K562 (cell line): ENCODE results near the gene USB1. TPM values are rescaled to one million over a fixed set of nuclear protein-coding genes. Genes with fewer than 3 reads are reported as not detected.

Experiments
- HMGN3 ChIP-seq: IDR thresholded peaks from 2 replicates; pipeline ENCODE4 v1.6.1; 2011; ENCODE audit warnings: borderline replicate concordance, low read depth, mild to moderate bottlenecking, mixed read lengths, low read length; ENCODE audit not compliant: insufficient read length; ENCODE audit errors: extremely low read depth
- SIRT6 ChIP-seq: IDR thresholded peaks from one replicate; pipeline ENCODE4 v1.6.1; 2012; ENCODE audit warnings: low read depth, mild to moderate bottlenecking, control low read depth, inconsistent platforms, low read length, moderate library complexity
- ZBTB7A ChIP-seq: IDR thresholded peaks from 2 replicates; pipeline ENCODE4 v1.6.1; 2011; ENCODE audit warnings: low read depth, mild to moderate bottlenecking, low read length, moderate library complexity, borderline replicate concordance; ENCODE audit not compliant: control insufficient read depth
- ZNF12 ChIP-seq: sonication (generic); formaldehyde crosslinking; IDR thresholded peaks from 2 replicates; pipeline ENCODE4 v1.4.0; 2020; ENCODE audit warnings: mild to moderate bottlenecking, missing genetic modification reagents
- ZNF263 ChIP-seq: sonication (generic); formaldehyde crosslinking; IDR thresholded peaks from 2 replicates; pipeline ENCODE4 v1.8.0; 2022; ENCODE audit warnings: mild to moderate bottlenecking, missing genetic modification reagents, borderline replicate concordance
- polyA plus RNA-seq, 8 experiments: library from polyadenylated mRNA; depleted of rRNA in 4 of 8; stranded (reverse) in 5 of 8; unstranded in 3 of 8; fragments of >200 nt; fragmentation: Nextera tagmentation in 2 of 8; fragmentation: Illumina TruSeq in 1 of 8; extraction: Ambion mirVana in 2 of 8; extraction: Trizol in 1 of 8; gene quantifications; 2 replicates each; pipeline versions ENCODE4 v1.2.1 to v1.2.3, GENCODE V29; 2011 to 2014; ENCODE audit warnings: inconsistent platforms in 1 of 8, missing spikeins in 1 of 8
- total RNA-seq, 7 experiments: library from RNA; depleted of rRNA in 6 of 7; stranded (reverse); fragments of >200 nt in 6 of 7; fragmentation: Illumina TruSeq in 2 of 7; extraction: Trizol in 2 of 7; gene quantifications; 2 replicates each; pipeline versions ENCODE4 v1.2.1 to v1.2.3, GENCODE V29; 2011 to 2021; ENCODE audit warnings: low replicate concordance in 1 of 7
- TF ChIP-seq, protein P1 (sequence below): fragments of 450-650 bp; IDR thresholded peaks from 2 replicates; pipeline ENCODE4 v1.6.1; 2018; ENCODE audit not compliant: partially characterized antibody
- TF ChIP-seq, protein P2 (sequence below): fragments of 450-650 bp; formaldehyde crosslinking; IDR thresholded peaks from 2 replicates; pipeline ENCODE4 v1.4.0; 2020; ENCODE audit warnings: mild to moderate bottlenecking, moderate library complexity
- TF ChIP-seq, protein P3 (sequence below), 2 experiments: fragments of 450-650 bp in 1 of 2; sonication (generic) in 1 of 2; formaldehyde crosslinking in 1 of 2; IDR thresholded peaks in 1 of 2; conservative IDR thresholded peaks in 1 of 2; 2 replicates each; pipeline versions ENCODE4 v1.6.1 to v1.8.1; 2016 to 2023; ENCODE audit warnings: mild to moderate bottlenecking in 2 of 2, moderate library complexity in 2 of 2, inconsistent platforms in 1 of 2, missing genetic modification reagents in 1 of 2
- TF ChIP-seq, protein P4 (sequence below), 2 experiments: fragments of 450-650 bp; IDR thresholded peaks; 2 replicates each; pipeline ENCODE4 v1.6.1; 2016; ENCODE audit warnings: mild to moderate bottlenecking in 2 of 2, borderline replicate concordance in 1 of 2, low read depth in 1 of 2, moderate library complexity in 1 of 2

USB1 gene
- total and polyA plus RNA-seq, 9 of the 15 experiments (the other 6 are each of a cell fraction or from before 2014, with no cell fraction given) = 11.6 to 73.6 (median 19.4) TPM

DNA sequence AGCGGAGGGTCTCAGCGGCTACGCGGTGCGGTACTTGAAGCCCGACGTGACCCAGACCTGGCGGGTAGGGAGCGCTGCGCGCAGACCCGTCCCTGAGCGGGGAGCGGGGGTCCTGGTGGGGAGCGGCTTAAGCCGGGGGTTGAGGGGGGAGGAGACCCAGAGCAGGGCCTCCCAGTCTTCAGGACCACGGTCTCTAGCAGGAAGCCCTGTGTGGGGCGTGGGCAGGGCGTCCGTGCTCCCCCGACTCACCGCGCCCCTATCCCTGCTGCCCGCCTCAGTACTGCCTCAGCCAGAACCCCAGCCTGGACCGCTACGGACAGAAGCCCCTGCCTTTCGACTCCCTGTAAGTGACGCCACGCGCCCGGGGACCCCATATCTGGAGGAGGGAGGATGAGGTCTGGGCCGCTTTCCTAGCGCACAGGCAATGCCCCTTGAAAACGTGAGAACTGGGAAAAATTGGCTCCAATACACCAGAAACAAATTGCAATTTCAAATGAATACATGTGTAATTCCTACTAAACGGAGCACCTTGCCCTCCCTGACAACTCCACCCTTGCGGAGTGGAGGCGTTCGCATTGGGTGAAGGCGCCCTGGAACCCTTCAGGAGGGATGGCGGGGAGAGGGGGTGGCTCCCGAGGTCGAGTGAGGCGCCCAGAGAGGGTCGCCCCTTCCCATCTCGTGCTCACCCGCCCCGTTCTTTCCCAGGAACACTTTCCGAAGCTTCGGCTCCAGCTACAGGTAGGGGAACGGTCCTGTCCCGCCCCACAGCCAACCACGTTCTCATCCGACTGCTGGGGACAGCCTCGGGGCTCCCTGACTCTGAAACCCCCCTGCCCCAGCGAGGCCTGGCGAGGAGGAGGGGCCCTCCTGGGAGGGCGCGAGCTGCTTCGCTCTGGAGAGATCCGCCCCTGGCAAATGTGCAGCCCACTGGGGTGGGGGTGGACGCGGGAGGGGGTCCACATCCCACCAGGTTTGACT is 15.7 kb upstream of the USB1 start (continued):
- TF ChIP-seq, protein P1, sequence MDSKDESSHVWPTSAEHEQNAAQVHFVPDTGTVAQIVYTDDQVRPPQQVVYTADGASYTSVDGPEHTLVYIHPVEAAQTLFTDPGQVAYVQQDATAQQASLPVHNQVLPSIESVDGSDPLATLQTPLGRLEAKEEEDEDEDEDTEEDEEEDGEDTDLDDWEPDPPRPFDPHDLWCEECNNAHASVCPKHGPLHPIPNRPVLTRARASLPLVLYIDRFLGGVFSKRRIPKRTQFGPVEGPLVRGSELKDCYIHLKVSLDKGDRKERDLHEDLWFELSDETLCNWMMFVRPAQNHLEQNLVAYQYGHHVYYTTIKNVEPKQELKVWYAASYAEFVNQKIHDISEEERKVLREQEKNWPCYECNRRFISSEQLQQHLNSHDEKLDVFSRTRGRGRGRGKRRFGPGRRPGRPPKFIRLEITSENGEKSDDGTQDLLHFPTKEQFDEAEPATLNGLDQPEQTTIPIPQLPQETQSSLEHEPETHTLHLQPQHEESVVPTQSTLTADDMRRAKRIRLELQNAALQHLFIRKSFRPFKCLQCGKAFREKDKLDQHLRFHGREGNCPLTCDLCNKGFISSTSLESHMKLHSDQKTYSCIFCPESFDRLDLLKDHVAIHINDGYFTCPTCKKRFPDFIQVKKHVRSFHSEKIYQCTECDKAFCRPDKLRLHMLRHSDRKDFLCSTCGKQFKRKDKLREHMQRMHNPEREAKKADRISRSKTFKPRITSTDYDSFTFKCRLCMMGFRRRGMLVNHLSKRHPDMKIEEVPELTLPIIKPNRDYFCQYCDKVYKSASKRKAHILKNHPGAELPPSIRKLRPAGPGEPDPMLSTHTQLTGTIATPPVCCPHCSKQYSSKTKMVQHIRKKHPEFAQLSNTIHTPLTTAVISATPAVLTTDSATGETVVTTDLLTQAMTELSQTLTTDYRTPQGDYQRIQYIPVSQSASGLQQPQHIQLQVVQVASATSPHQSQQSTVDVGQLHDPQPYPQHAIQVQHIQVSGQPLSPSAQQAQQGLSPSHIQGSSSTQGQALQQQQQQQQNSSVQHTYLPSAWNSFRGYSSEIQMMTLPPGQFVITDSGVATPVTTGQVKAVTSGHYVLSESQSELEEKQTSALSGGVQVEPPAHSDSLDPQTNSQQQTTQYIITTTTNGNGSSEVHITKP = peak; percentile 69
- TF ChIP-seq ZBTB7A = peak; percentile 67
- TF ChIP-seq, protein P2, sequence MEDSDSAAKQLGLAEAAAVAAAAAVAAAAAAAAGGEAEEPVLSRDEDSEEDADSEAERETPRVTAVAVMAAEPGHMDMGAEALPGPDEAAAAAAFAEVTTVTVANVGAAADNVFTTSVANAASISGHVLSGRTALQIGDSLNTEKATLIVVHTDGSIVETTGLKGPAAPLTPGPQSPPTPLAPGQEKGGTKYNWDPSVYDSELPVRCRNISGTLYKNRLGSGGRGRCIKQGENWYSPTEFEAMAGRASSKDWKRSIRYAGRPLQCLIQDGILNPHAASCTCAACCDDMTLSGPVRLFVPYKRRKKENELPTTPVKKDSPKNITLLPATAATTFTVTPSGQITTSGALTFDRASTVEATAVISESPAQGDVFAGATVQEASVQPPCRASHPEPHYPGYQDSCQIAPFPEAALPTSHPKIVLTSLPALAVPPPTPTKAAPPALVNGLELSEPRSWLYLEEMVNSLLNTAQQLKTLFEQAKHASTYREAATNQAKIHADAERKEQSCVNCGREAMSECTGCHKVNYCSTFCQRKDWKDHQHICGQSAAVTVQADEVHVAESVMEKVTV (CRISPR knock-in tag) = no peak
- no peak for TF ChIP-seq SIRT6
- no peak for TF ChIP-seq ZNF12 (CRISPR knock-in tag)
- TF ChIP-seq HMGN3 = peak; percentile 56
- TF ChIP-seq, protein P3, sequence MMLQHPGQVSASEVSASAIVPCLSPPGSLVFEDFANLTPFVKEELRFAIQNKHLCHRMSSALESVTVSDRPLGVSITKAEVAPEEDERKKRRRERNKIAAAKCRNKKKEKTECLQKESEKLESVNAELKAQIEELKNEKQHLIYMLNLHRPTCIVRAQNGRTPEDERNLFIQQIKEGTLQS (IDR thresholded peaks at IDR 0.05) = no peak
- TF ChIP-seq, protein P3 (CRISPR knock-in tag; conservative IDR thresholded peaks at IDR 0.05) = no peak
- peak; percentile 45 for TF ChIP-seq ZNF263 (CRISPR knock-in tag)
- TF ChIP-seq, protein P4, sequence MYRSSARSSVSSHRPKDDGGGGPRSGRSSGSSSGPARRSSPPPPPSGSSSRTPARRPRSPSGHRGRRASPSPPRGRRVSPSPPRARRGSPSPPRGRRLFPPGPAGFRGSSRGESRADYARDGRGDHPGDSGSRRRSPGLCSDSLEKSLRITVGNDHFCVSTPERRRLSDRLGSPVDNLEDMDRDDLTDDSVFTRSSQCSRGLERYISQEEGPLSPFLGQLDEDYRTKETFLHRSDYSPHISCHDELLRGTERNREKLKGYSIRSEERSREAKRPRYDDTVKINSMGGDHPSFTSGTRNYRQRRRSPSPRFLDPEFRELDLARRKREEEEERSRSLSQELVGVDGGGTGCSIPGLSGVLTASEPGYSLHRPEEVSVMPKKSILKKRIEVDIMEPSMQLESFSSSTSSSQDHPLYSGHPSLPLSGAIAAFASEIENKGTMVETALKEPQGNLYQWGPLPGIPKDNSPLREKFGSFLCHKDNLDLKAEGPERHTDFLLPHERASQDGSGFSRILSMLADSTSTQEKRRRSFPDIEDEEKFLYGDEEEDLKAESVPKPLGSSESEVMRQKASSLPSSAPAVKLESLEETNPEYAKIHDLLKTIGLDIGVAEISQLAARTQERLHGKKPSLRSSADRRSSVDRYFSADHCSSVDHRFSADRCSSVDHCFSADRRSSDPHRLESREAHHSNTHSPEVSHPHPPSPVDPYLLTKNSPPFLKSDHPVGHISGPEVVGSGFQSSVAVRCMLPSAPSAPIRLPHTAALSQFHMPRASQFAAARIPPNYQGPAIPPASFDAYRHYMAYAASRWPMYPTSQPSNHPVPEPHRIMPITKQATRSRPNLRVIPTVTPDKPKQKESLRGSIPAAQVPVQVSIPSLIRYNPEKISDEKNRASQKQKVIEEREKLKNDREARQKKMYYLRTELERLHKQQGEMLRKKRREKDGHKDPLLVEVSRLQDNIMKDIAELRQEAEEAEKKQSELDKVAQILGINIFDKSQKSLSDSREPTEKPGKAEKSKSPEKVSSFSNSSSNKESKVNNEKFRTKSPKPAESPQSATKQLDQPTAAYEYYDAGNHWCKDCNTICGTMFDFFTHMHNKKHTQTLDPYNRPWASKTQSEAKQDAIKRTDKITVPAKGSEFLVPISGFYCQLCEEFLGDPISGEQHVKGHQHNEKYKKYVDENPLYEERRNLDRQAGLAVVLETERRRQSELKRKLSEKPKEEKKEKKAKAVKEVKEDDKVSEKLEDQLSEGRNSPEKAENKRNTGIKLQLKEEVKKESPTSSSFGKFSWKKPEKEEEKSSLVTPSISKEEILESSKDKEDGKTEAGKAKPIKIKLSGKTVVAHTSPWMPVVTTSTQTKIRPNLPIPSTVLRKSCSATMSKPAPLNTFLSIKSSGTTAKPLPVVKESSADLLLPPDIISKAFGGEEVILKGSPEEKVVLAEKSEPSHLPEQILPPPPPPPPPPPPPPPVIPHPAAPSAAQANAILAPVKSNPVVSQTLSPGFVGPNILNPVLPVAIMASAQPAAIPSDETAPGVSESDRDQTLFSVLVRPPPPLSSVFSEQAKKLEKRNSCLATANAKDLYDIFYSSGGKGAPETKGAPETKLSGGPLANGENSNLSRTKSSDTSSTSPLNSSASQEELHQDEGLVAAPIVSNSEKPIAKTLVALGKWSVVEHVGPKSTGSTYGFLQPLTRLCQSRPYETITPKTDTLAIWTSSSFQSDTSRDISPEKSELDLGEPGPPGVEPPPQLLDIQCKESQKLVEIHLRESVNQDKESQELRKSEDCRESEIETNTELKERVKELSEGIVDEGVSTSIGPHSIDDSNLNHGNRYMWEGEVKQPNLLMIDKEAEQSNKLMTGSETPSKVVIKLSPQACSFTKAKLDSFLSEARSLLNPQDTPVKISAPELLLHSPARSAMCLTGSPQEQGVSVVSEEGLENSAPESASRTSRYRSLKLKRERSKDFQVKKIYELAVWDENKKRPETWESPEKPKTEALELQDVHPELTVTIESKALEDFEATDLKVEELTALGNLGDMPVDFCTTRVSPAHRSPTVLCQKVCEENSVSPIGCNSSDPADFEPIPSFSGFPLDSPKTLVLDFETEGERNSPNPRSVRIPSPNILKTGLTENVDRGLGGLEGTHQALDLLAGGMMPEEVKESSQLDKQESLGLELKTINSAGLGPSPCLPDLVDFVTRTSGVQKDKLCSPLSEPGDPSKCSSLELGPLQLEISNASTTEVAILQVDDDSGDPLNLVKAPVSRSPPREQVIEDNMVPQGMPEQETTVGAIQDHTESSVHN (IDR thresholded peaks at IDR 0.05; ENCODE audit: borderline replicate concordance in 1 of 2, low read depth in 1 of 2) = no peak
